MG63 (cell line): ENCODE measurements around the gene TBC1D9. TPM values are rescaled to one million over a fixed set of nuclear protein-coding genes. Genes with fewer than 3 reads are reported as not detected.

Experiments
- DNase-seq: peaks from one replicate; pipeline ENCODE4 v3.0.0-alpha.2; 2020
- H3K27me3 ChIP-seq: fragments of 250-450 bp; sonication (Bioruptor Pico); 2 replicates; pipeline ENCODE4 v1.5.1; 2020; ENCODE audit warnings: mild to moderate bottlenecking, moderate library complexity
- H3K36me3 ChIP-seq: fragments of 250-450 bp; sonication (Bioruptor Pico); 2 replicates; pipeline ENCODE4 v1.5.1; 2020; ENCODE audit warnings: mild to moderate bottlenecking, moderate library complexity
- H3K4me3 ChIP-seq: fragments of 250-450 bp; sonication (Bioruptor Pico); 2 replicates; pipeline ENCODE4 v1.5.1; 2020; ENCODE audit warnings: mild to moderate bottlenecking, moderate library complexity
- H3K9me3 ChIP-seq: fragments of 250-450 bp; sonication (Bioruptor Pico); 2 replicates; pipeline ENCODE4 v1.5.1; 2020; ENCODE audit warnings: mild to moderate bottlenecking, moderate library complexity
- total RNA-seq: library from RNA; depleted of rRNA; stranded (reverse); fragments of >200 nt; shearing (Covaris generic); gene quantifications from 2 replicates; pipeline ENCODE4 v1.2.3, GENCODE V29; 2014; ENCODE audit warnings: low replicate concordance

Gene TBC1D9
- total RNA-seq, 1 experiment from 2014 or later: 8.5 TPM

GRCh38 chr4:140688711-140689598 lies 67.2 kb downstream of the TBC1D9 start:
- DNase-seq: no peak
- no peak overlapping the region for H3K4me3 ChIP-seq
- no peaks in the 10 kb centered on the region for H3K27me3 ChIP-seq
- H3K9me3 ChIP-seq: no peaks in the 10 kb centered on the region
- no peaks in the 10 kb centered on the region for H3K36me3 ChIP-seq

GRCh38 chr4:140686796-140687195 lies 69.4 kb downstream of the TBC1D9 start:
- no peak for DNase-seq
- Histone ChIP-seq H3K36me3 (no peaks in the 10 kb centered on the region), H3K4me3 (no peak overlapping the region), H3K27me3 (no peaks in the 10 kb centered on the region), H3K9me3 (no peaks in the 10 kb centered on the region)

GRCh38 chr4:140684314-140684713 lies 71.9 kb downstream of the TBC1D9 start:
- Histone ChIP-seq H3K9me3 (no peaks in the 10 kb centered on the region), H3K36me3 (no peaks in the 10 kb centered on the region), H3K27me3 (no peaks in the 10 kb centered on the region), H3K4me3 (no peak overlapping the region)
- DNase-seq: no peak

- H3K36me3 ChIP-seq: no peaks in the 10 kb centered on the region
- no peaks in the 10 kb centered on the region for H3K27me3 ChIP-seq
- DNase-seq: no peak
- H3K4me3 ChIP-seq: no peak overlapping the region
- no peaks in the 10 kb centered on the region for H3K9me3 ChIP-seq
Observed at GRCh38 chr4:140681201-140681600, 75.0 kb downstream of the TBC1D9 start.

- no peak for DNase-seq
- Histone ChIP-seq H3K9me3 (no peaks in the 10 kb centered on the region), H3K27me3 (no peaks in the 10 kb centered on the region), H3K4me3 (no peak overlapping the region), H3K36me3 (no peaks in the 10 kb centered on the region)
Observed at GRCh38 chr4:140680686-140681085, 75.5 kb downstream of the TBC1D9 start.

GRCh38 chr4:140679576-140679975 lies 76.6 kb downstream of the TBC1D9 start:
- H3K36me3 ChIP-seq: no peaks in the 10 kb centered on the region
- H3K4me3 ChIP-seq: no peak overlapping the region
- H3K9me3 ChIP-seq: no peaks in the 10 kb centered on the region
- no peak for DNase-seq
- no peaks in the 10 kb centered on the region for H3K27me3 ChIP-seq

GRCh38 chr4:140675599-140676231 lies 80.5 kb downstream of the TBC1D9 start:
- peak; percentile 7 for DNase-seq
- Histone ChIP-seq H3K4me3 (no peak overlapping the region), H3K36me3 (no peaks in the 10 kb centered on the region), H3K27me3 (no peaks in the 10 kb centered on the region), H3K9me3 (no peaks in the 10 kb centered on the region)

- Histone ChIP-seq H3K36me3 (no peaks in the 10 kb centered on the region), H3K4me3 (no peak overlapping the region), H3K9me3 (no peaks in the 10 kb centered on the region), H3K27me3 (no peaks in the 10 kb centered on the region)
- peak; percentile 10 for DNase-seq
Observed at GRCh38 chr4:140673729-140674128, 82.5 kb downstream of the TBC1D9 start.

- Histone ChIP-seq H3K27me3 (no peaks in the 10 kb centered on the region), H3K4me3 (no peak overlapping the region), H3K9me3 (no peaks in the 10 kb centered on the region), H3K36me3 (no peaks in the 10 kb centered on the region)
- no peak for DNase-seq
Observed at GRCh38 chr4:140672416-140672815, 83.8 kb downstream of the TBC1D9 start.

GRCh38 chr4:140668111-140668510 lies 88.1 kb downstream of the TBC1D9 start:
- H3K4me3 ChIP-seq: no peak overlapping the region
- H3K9me3 ChIP-seq: no peaks in the 10 kb centered on the region
- no peaks in the 10 kb centered on the region for H3K27me3 ChIP-seq
- no peak for DNase-seq
- H3K36me3 ChIP-seq: no peaks in the 10 kb centered on the region

- no peak for DNase-seq
- H3K27me3 ChIP-seq: no peaks in the 10 kb centered on the region
- H3K4me3 ChIP-seq: no peak overlapping the region
- no peaks in the 10 kb centered on the region for H3K9me3 ChIP-seq
- H3K36me3 ChIP-seq: no peaks in the 10 kb centered on the region
Observed at GRCh38 chr4:140666889-140667614, 89.1 kb downstream of the TBC1D9 start.

- H3K27me3 ChIP-seq: no peaks in the 10 kb centered on the region
- no peaks in the 10 kb centered on the region for H3K36me3 ChIP-seq
- no peak overlapping the region for H3K4me3 ChIP-seq
- no peak for DNase-seq
- no peaks in the 10 kb centered on the region for H3K9me3 ChIP-seq
Observed at GRCh38 chr4:140662082-140662869, 93.9 kb downstream of the TBC1D9 start.

GRCh38 chr4:140661550-140661949 lies 94.6 kb downstream of the TBC1D9 start:
- Histone ChIP-seq H3K4me3 (no peak overlapping the region), H3K36me3 (no peaks in the 10 kb centered on the region), H3K27me3 (no peaks in the 10 kb centered on the region), H3K9me3 (no peaks in the 10 kb centered on the region)
- DNase-seq: no peak

GRCh38 chr4:140659943-140660700 lies 96.1 kb downstream of the TBC1D9 start:
- no peak for DNase-seq

GRCh38 chr4:140654495-140654814 lies 101.7 kb downstream of the TBC1D9 start:
- no peaks in the 10 kb centered on the region for H3K36me3 ChIP-seq
- H3K9me3 ChIP-seq: no peaks in the 10 kb centered on the region
- no peak overlapping the region for H3K4me3 ChIP-seq
- DNase-seq: no peak
- H3K27me3 ChIP-seq: no peaks in the 10 kb centered on the region

More at GRCh38 chr4:140659943-140660700, 96.1 kb downstream of the TBC1D9 start:
- no peaks in the 10 kb centered on the region for H3K36me3 ChIP-seq
- H3K27me3 ChIP-seq: no peaks in the 10 kb centered on the region
- H3K4me3 ChIP-seq: no peak overlapping the region
- no peaks in the 10 kb centered on the region for H3K9me3 ChIP-seq
